Heart right ventricle (tissue), 16 donors: ENCODE data around the gene CAPN15. TPM values are rescaled to one million over a fixed set of nuclear protein-coding genes. Genes with fewer than 3 reads are reported as not detected.

Experiments used
- ATAC-seq, 8 donors: fragments of 200-7000 bp; cut with Tn5 transposase; one replicate each; pipeline ENCODE4 v1.9.1; 2020; ENCODE audit warnings: mild to moderate bottlenecking in 8 of 8, moderate library complexity in 8 of 8, moderate number of reproducible peaks in 1 of 8
- DNase-seq, 2 donors: peaks; one replicate each; pipeline ENCODE4 v3.0.0-alpha.2; 2020
- H3K27ac ChIP-seq, 10 donors: fragments of 200-600 bp; sonication (generic) in 2 of 10; one replicate each; pipeline versions ENCODE4 v1.5.0 to v1.8.0; 2020 to 2022; ENCODE audit warnings: mild to moderate bottlenecking in 3 of 10
- H3K27me3 ChIP-seq, 7 donors: fragments of 200-600 bp; one replicate each; pipeline ENCODE4 v1.8.0; 2021 to 2022; ENCODE audit warnings: mild to moderate bottlenecking in 2 of 7
- H3K36me3 ChIP-seq, 9 donors: fragments of 200-600 bp; sonication (generic) in 1 of 9; one replicate each; pipeline versions ENCODE4 v1.5.0 to v1.8.0; 2020 to 2022; ENCODE audit warnings: mild to moderate bottlenecking in 2 of 9
- H3K4me1 ChIP-seq, 9 donors: fragments of 200-600 bp; sonication (generic) in 1 of 9; one replicate each; pipeline versions ENCODE4 v1.5.0 to v1.8.0; 2020 to 2022; ENCODE audit warnings: mild to moderate bottlenecking in 4 of 9
- H3K4me3 ChIP-seq, 10 donors: fragments of 200-600 bp; sonication (generic) in 2 of 10; one replicate each; pipeline versions ENCODE4 v1.5.0 to v1.8.0; 2020 to 2022; ENCODE audit warnings: mild to moderate bottlenecking in 7 of 10, moderate library complexity in 2 of 10
- H3K9me3 ChIP-seq, 11 donors: fragments of 200-600 bp in 10 of 11; sonication (generic) in 2 of 11; one replicate each; pipeline versions ENCODE4 v1.5.0 to v1.8.0; 2013 to 2022; ENCODE audit warnings: mild to moderate bottlenecking in 2 of 11, control low read depth in 1 of 11, moderate library complexity in 1 of 11
- CTCF ChIP-seq, 9 donors: fragments of 200-600 bp; sonication (generic) in 2 of 9; IDR thresholded peaks; one replicate each; pipeline versions ENCODE4 v1.5.0 to v1.8.0; 2021 to 2022; ENCODE audit warnings: antibody characterized with exemption in 9 of 9, mild to moderate bottlenecking in 5 of 9, moderate library complexity in 1 of 9
- WGBS, 2 donors: extraction: QIAGEN DNeasy Blood & Tissue Kit; methylation state at CpG; one replicate each; pipeline ENCODE4 v1.1.7; 2013; ENCODE audit warnings: inconsistent platforms in 1 of 2; 5-methylcytosine and 5-hydroxymethylcytosine counted together
- intact Hi-C, 10 donors: fragments of 100-400 bp; cut with DNase I; formaldehyde crosslinking; loops; one replicate each; pipeline versions ENCODE4 v1.11.1 to v1.14.2; 2022
- polyA plus RNA-seq, 2 donors: library from polyadenylated mRNA; stranded (reverse); fragments of 200-250 nt; gene quantifications; one replicate each; pipeline ENCODE4 v1.2.3, GENCODE V29; 2013
- total RNA-seq, 10 donors: library from RNA; stranded (reverse); fragmentation: NEBNext Ultra II Directional in 3 of 10; extraction: Animal tissue kit (Norgen Biotek cat#: 25700) in 3 of 10; gene quantifications; one replicate each; pipeline versions ENCODE4 v1.2.1 to v1.2.4, GENCODE V29; 2021 to 2023
- donor health status: Arrhythmogenic right ventricular cardiomyopathy.
- donor health status: ischemic (EF 13 %, LVEDD 7.1; RV severe dilation, severe dysfunction).
- donor health status: healthy with polysubstance abuse.
- donor health status: DM: no; HTN: yes; CAD: no.
- donor health status: DM: no; HTN: no; CAD: no.
- donor health status: ischemic (EF 25% LVEDD 6.9; RV normal size, moderate dysfunction).
- donor health status: ischemic (EF 25% LVEDD 5.7; RV mildly dilated, moderate dysfunction).
- donor health status: healthy.
- donor health status: DM: yes; HTN: yes; CAD: no.
- donor health status: Ischemic cardiomyopathy.
- donor health status: ischemic (EF 35%, LVEDD 5.7; RV mildly dilated, moderate dysfunction).
- donor health status: nonischemic (EF 11% LVEDD 7.7; RV severe dilation, severe dysfunction).
- donor health status: DM: yes; HTN: yes; CAD: no.
- donor health status: PGD.
- donor health status: ischemic (EF 29% LVEDD 5.4; RV normal size, mild dysfunction).
- donor health status: nonischemic (EF 23%, LVEDD 6.1; RV moderate dilation, normal function).

Gene CAPN15
- total and polyA plus RNA-seq, 12 donors: 11.1 to 39.5 (median 16.0) TPM

- peaks cover under 1 to 14% (median 11%) of the 10 kb centered on the region in 7 donors for H3K27me3 ChIP-seq
- H3K27ac ChIP-seq: no peak overlapping the region
- no peak overlapping the region for H3K4me3 ChIP-seq
- intact Hi-C loops: no loop called here
- DNase-seq (no peak), ATAC-seq (no peak)
- WGBS, 2 donors: 89 to 92% methylated on average over 11 of the region's 11 CpGs
- peaks cover 0 to 5% (median 0%) of the 10 kb centered on the region in 9 donors for H3K4me1 ChIP-seq
- H3K9me3 ChIP-seq: no peaks in the 10 kb centered on the region
- peaks cover 0 to 41% (median 12%) of the 10 kb centered on the region in 9 donors for H3K36me3 ChIP-seq
- TF ChIP-seq CTCF (IDR thresholded peaks at IDR 0.05): no peak
Observed at GRCh38 chr16:554297-554621, 26.7 kb downstream of the CAPN15 start.

GRCh38 chr16:554640-555365, 27.3 kb downstream of the CAPN15 start:
- ATAC-seq: no peak
- no peaks in the 10 kb centered on the region for H3K9me3 ChIP-seq
- DNase-seq: no peak
- WGBS, 2 donors: 87 to 90% methylated on average over 49 to 54 of the region's 54 CpGs
- intact Hi-C loops: no loop called here
- H3K27ac ChIP-seq: no peak overlapping the region
- H3K27me3 ChIP-seq: peaks cover 5 to 20% (median 16%) of the 10 kb centered on the region in 7 donors
- TF ChIP-seq CTCF (IDR thresholded peaks at IDR 0.05): no peak
- H3K4me3 ChIP-seq: no peak overlapping the region
- H3K36me3 ChIP-seq: peaks cover 0 to 36% (median 12%) of the 10 kb centered on the region in 9 donors
- peaks cover 2 to 11% (median 5%) of the 10 kb centered on the region in 9 donors for H3K4me1 ChIP-seq

DNA sequence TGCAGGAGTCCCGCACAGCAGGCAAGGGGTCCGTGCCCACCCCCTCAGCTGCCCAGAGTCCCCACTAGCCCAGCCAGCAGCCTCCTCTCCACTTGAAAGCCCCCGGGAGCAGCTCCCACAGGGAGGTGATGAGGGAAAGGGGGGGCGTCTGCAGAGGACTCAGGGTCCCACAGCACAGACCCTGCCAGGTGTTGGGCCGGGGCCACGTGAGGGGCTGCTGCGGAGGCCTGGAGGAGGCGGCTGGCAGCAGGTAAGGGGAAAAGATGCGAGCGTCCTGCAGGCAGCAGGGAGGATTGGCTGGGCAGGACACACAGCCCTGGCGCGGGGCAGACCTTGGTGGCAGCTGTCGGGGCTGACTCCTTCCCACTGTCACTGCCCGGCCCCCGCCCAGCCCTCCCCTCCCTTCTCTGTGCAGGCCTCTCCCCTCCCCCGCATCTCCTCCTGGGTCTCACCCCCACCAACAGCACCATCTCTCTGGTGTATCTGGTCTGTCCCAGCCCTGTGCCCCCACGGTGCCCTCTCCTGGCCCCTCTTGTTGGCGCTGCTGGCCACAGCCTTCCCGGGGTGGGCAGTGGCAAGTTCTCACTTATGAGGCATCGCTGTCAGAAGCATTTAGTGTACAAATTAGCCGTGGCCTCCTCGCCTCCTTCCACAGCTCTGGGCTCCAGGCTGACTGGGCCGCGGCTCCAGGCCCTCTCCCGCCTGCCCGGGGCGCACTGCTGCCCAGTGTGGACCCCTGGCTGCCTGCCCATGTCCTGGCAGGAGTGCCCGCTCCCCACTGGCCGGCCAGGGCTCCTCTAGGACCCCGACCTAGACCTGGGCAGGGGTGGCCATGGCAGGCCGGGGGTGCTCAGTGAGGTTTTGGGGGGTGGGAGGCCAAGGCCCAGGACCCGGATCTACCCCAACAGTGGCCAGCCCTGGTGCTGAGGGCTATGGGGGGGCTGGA, 28.3 kb downstream of the CAPN15 start:
- H3K27me3 ChIP-seq: peaks cover 5 to 27% (median 21%) of the 10 kb centered on the region in 7 donors
- DNase-seq (no peak), ATAC-seq (no peak)
- peaks cover 3 to 12% (median 6%) of the 10 kb centered on the region in 9 donors for H3K4me1 ChIP-seq
- H3K27ac ChIP-seq: no peak overlapping the region
- peaks cover 0 to 30% (median 12%) of the 10 kb centered on the region in 9 donors for H3K36me3 ChIP-seq
- H3K4me3 ChIP-seq: no peak overlapping the region
- intact Hi-C loops: no loop called here
- no peak for TF ChIP-seq CTCF (IDR thresholded peaks at IDR 0.05)
- no peaks in the 10 kb centered on the region for H3K9me3 ChIP-seq
- 81 to 82% methylated on average over 26 to 32 of the region's 32 CpGs for WGBS, 2 donors

DNA sequence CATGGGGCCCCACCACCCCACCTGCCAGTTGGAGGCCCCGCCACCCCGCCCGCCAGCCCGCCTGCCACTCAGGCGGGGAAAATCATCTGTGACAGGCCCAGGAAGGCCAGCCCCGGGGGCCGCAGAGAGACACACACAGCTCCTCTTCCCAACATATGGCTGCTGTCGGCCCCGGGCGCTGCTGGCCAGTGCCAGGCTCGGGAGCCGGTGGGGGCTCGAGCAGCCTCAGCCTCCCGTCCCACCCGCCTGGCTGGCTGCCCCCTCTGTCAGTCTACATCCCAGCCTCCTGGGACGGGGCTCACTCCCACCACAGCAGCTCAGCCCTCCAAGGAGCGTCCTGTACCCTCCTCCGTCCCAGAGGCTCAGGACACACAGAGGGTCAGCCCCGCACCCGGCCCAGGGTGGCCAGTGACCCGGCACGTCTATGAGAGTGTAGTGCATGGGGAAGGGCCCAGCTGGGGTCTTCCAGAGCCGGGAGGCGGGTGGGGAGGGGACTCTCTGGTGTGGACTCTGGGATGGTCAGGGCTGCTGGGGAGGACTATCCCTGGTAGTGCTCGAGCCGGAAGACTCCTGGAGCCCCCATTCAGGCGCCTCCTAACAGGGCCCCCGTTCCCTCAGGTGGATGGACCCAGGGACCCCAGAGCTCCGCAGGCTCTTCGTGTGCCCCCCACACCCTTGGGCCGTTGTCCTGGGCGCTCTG, 29.1 kb downstream of the CAPN15 start:
- DNase-seq (no peak), ATAC-seq (no peak)
- intact Hi-C loops: no loop called here
- Histone ChIP-seq H3K27ac (no peak overlapping the region), H3K36me3 (peaks cover 0 to 24% (median 11%) of the 10 kb centered on the region in 9 donors), H3K4me1 (peaks cover 3 to 12% (median 6%) of the 10 kb centered on the region in 9 donors), H3K4me3 (no peak overlapping the region), H3K9me3 (no peaks in the 10 kb centered on the region), H3K27me3 (peaks cover 5 to 35% (median 29%) of the 10 kb centered on the region in 7 donors)
- no peak for TF ChIP-seq CTCF (IDR thresholded peaks at IDR 0.05)
- WGBS, 2 donors: 82% methylated on average over 29 to 32 of the region's 32 CpGs
